ENCODE data around the gene CD27.
A peak's percentile ranks its signal among the peaks of the same experiment; 100 is the strongest.

- TF ChIP-seq CTCF (IDR thresholded peaks at IDR 0.05) (peak in 1 of 7 experiments; percentile 17), POLR2AphosphoS5 (IDR thresholded peaks at IDR 0.05) (peak; percentile 87 to 100 (median 100))
Measured at GRCh38 chr12:6470375-6471163, 25.8 kb downstream of the CD27 start, which contains the start of gene VAMP1.

Measured in stomach (tissue), 4 donors.